ENCODE data around the gene CLN6. TPM values are rescaled to one million over a fixed set of nuclear protein-coding genes. Genes with fewer than 3 reads are reported as not detected.
"Not testable (repeated sequence)": the region's sequence is repeated elsewhere in the genome, so short reads cannot be mapped to it uniquely, and the experiment has no call there.

CLN6 gene
- total and polyA plus RNA-seq, 2 of the 4 experiments (the other 2 are of a cell fraction), result 6.5 to 31.9 TPM

DNA sequence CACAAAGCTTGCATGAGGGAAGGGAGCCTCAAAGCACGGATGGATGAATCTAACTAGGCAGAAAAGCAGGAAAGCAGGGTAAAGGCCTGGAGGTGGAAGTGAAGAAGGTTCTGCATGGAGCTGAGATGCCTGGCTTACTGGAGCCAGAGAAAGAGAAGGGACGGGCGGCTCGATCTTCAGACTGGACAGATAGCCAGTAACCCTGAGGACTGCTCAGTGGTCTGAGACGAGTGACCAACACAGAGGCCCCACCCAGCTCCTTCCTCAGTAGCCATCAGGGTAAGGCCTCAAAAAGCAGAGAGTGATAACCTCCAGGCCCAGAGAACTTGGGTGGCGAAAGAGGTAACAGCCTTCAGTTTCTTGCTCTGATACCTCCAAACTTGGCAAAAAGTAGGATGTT, 6.4 kb downstream of the CLN6 start:
- ChIA-PET CTCF (no interaction called here), POLR2A (ENCODE audit: unreplicated experiment) (no interaction called here)

DNA sequence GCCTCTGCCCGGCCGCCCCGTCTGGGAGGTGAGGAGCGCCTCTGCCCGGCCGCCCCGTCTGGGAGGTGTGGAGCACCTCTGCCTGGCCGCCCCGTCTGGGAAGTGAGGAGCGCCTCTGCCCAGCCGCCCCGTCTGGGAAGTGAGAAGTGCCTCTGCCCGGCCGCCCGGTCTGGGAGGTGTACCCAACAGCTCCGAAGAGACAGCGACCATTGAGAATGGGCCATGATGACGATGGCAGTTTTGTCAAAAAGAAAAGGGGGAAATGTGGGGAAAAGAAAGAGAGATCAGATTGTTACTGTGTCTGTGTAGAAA, 7.1 kb downstream of the CLN6 start:
- BruUV-seq (replicated peaks); H3K9ac ChIP-seq (ENCODE audit: low read depth, low read length); H4K5ac ChIP-seq (ENCODE audit: low read depth, low read length); H4K8ac ChIP-seq (ENCODE audit: low read depth in 2 of 2, low read length in 2 of 2); H3K56ac ChIP-seq (ENCODE audit: extremely low read depth, insufficient read depth, low read length); ATAC-seq (ENCODE audit: low read depth); H2AK9ac ChIP-seq (replicated peaks; ENCODE audit: low read depth, low read length, poor library complexity); H2AFZ ChIP-seq (replicated peaks; ENCODE audit: low read length, poor library complexity); CTCF ChIA-PET; in situ Hi-C loops (cut with MboI; ENCODE audit: low sequenced_read_pairs); H3K23ac ChIP-seq (ENCODE audit: low read depth, low read length); DNase-seq; intact Hi-C loops (cut with micrococcal nuclease); H3K27ac ChIP-seq (ENCODE audit: insufficient read depth, low read length); H2BK20ac ChIP-seq (ENCODE audit: low read depth, low read length); H2BK5ac ChIP-seq (ENCODE audit: low read depth, low read length, poor library complexity, severe bottlenecking); H4K91ac ChIP-seq (ENCODE audit: insufficient read depth, low read depth, low read length); H3K4me3 ChIP-seq (ENCODE audit: insufficient read depth, low read depth, low read length); POLR2A ChIA-PET (ENCODE audit: unreplicated experiment); H2BK120ac ChIP-seq (ENCODE audit: low read depth, low read length); H3K4me2 ChIP-seq (ENCODE audit: low read depth, low read length); H3K4ac ChIP-seq (ENCODE audit: low read depth, low read length); H2BK15ac ChIP-seq (ENCODE audit: low read depth, low read length); H3K36me3 ChIP-seq (ENCODE audit: control insufficient read depth, insufficient read depth, low read length); H3K27me3 ChIP-seq (ENCODE audit: control insufficient read depth, insufficient read depth, low read length); H3K14ac ChIP-seq (replicated peaks; ENCODE audit: low read depth, low read length); H2AK5ac ChIP-seq (ENCODE audit: low read depth, low read length); H3K18ac ChIP-seq (ENCODE audit: low read depth, low read length); H3K4me1 ChIP-seq (ENCODE audit: control insufficient read depth, insufficient read depth, low read length); dilution Hi-C loops (cut with HindIII; ENCODE audit: low sequenced_read_pairs, unreplicated experiment); H3K9me3 ChIP-seq (ENCODE audit: control insufficient read depth, insufficient read depth, low read length): not testable (repeated sequence)
- Histone ChIP-seq H3K79me1 (ENCODE audit: low read depth in 1 of 2, low read length in 2 of 2) (peaks cover 42 to 73% of the 10 kb centered on the region in 2 experiments), H4K20me1 (ENCODE audit: insufficient read depth, low read length) (peaks cover 20% of the 10 kb centered on the region), H3K9me1 (ENCODE audit: insufficient read depth, low read length) (peaks cover 22% of the 10 kb centered on the region)
- no CpG with 5 or more reads among the region's 18 CpGs for WGBS, 2 experiments (ENCODE audit: extremely low coverage in 2 of 2, insufficient read length in 1 of 2)

More for the DNA sequence above, 6.4 kb downstream of the CLN6 start:
- ATAC-seq (ENCODE audit: low read depth), result no peak
- Histone ChIP-seq H4K5ac (ENCODE audit: low read depth, low read length) (no peak overlapping the region), H2AK5ac (ENCODE audit: low read depth, low read length) (no peak overlapping the region), H4K20me1 (ENCODE audit: insufficient read depth, low read length) (peaks cover 23% of the 10 kb centered on the region), H3K9me3 (ENCODE audit: control insufficient read depth, insufficient read depth, low read length) (no peaks in the 10 kb centered on the region), H3K4me2 (ENCODE audit: low read depth, low read length) (no peak overlapping the region), H3K14ac (replicated peaks; ENCODE audit: low read depth, low read length) (no peak overlapping the region), H3K23ac (ENCODE audit: low read depth, low read length) (no peak overlapping the region), H2BK15ac (ENCODE audit: low read depth, low read length) (no peak overlapping the region), H2BK120ac (ENCODE audit: low read depth, low read length) (no peak overlapping the region), H3K56ac (ENCODE audit: extremely low read depth, insufficient read depth, low read length) (no peak overlapping the region), H3K4ac (ENCODE audit: low read depth, low read length) (no peak overlapping the region), H2BK20ac (ENCODE audit: low read depth, low read length) (no peak overlapping the region), H3K9ac (ENCODE audit: low read depth, low read length) (no peak overlapping the region), H3K36me3 (ENCODE audit: control insufficient read depth, insufficient read depth, low read length) (no peaks in the 10 kb centered on the region), H3K9me1 (ENCODE audit: insufficient read depth, low read length) (peaks cover 28% of the 10 kb centered on the region), H3K27ac (ENCODE audit: insufficient read depth, low read length) (no peak overlapping the region), H2AK9ac (replicated peaks; ENCODE audit: low read depth, low read length, poor library complexity) (no peak overlapping the region), H3K79me1 (ENCODE audit: low read depth in 1 of 2, low read length in 2 of 2) (peaks cover 49 to 73% of the 10 kb centered on the region in 2 experiments), H2BK5ac (ENCODE audit: low read depth, low read length, poor library complexity, severe bottlenecking) (no peak overlapping the region), H3K4me1 (ENCODE audit: control insufficient read depth, insufficient read depth, low read length) (peaks cover 4% of the 10 kb centered on the region), H2AFZ (replicated peaks; ENCODE audit: low read length, poor library complexity) (no peak overlapping the region), H3K18ac (ENCODE audit: low read depth, low read length) (no peak overlapping the region), H3K4me3 (ENCODE audit: insufficient read depth, low read depth, low read length) (no peak overlapping the region), H3K27me3 (ENCODE audit: control insufficient read depth, insufficient read depth, low read length) (no peaks in the 10 kb centered on the region), H4K91ac (ENCODE audit: insufficient read depth, low read depth, low read length) (no peak overlapping the region), H4K8ac (ENCODE audit: low read depth in 2 of 2, low read length in 2 of 2) (no peak overlapping the region)
- intact Hi-C loops (cut with micrococcal nuclease), result no loop called here
- no peak for DNase-seq
- no TSS peak for BruUV-seq (replicated peaks)
- in situ Hi-C loops (cut with MboI; ENCODE audit: low sequenced_read_pairs), result no loop called here
- dilution Hi-C loops (cut with HindIII; ENCODE audit: low sequenced_read_pairs, unreplicated experiment), result no loop called here
- 100% methylated on average over 1 of the region's 6 CpGs; no CpG with 5 or more reads in 1 of the 2 experiments for WGBS, 2 experiments (ENCODE audit: extremely low coverage in 2 of 2, insufficient read length in 1 of 2)
- no peak for TF ChIP-seq BHLHE40 (IDR thresholded peaks at IDR 0.05; ENCODE audit: low read depth, low read length)
- TF ChIP-seq RAD21 (IDR thresholded peaks at IDR 0.05; ENCODE audit: low read length), result no peak
